Ovary (tissue), 9 donors: ENCODE results near the gene ITGAE. TPM values are rescaled to one million over a fixed set of nuclear protein-coding genes. Genes with fewer than 3 reads are reported as not detected.
"Not testable (repeated sequence)": the region's sequence is repeated elsewhere in the genome, so short reads cannot be mapped to it uniquely, and the experiment has no call there.

Experiments
- DNase-seq, 5 donors: peaks; one replicate each; pipeline ENCODE4 v3.0.0-alpha.2; 2019 to 2020
- H3K27ac ChIP-seq, 2 donors: fragments of 200-600 bp; one replicate each; pipeline versions ENCODE4 v1.5.1 to v1.8.0; 2019 to 2022
- H3K27me3 ChIP-seq: fragments of 200-600 bp; one replicate; pipeline ENCODE4 v1.8.0; 2022
- H3K36me3 ChIP-seq: fragments of 200-600 bp; sonication (generic); one replicate; pipeline ENCODE4 v1.5.1; 2019
- H3K4me1 ChIP-seq: one replicate; pipeline ENCODE4 v1.8.1; 2013; ENCODE audit warnings: mild to moderate bottlenecking, moderate library complexity; ENCODE audit not compliant: insufficient read depth
- H3K4me3 ChIP-seq: fragments of 200-600 bp; sonication (generic); one replicate; pipeline ENCODE4 v1.5.1; 2017
- H3K9me3 ChIP-seq, 2 donors: fragments of 200-600 bp in 1 of 2; sonication (generic) in 1 of 2; one replicate each; pipeline versions ENCODE4 v1.5.1 to v1.8.1; 2013 to 2019; ENCODE audit warnings: mild to moderate bottlenecking in 1 of 2, moderate library complexity in 1 of 2
- EP300 ChIP-seq: sonication (generic); formaldehyde crosslinking; IDR thresholded peaks from one replicate; pipeline ENCODE4 v1.6.1; 2017; ENCODE audit warnings: antibody characterized with exemption
- POLR2A ChIP-seq: fragments of 450-650 bp; IDR thresholded peaks from one replicate; pipeline ENCODE4 v1.6.1; 2017; ENCODE audit warnings: antibody characterized with exemption, mild to moderate bottlenecking, moderate library complexity
- WGBS, 3 donors: extraction: QIAGEN DNeasy Blood & Tissue Kit in 1 of 3; methylation state at CpG; one replicate each; pipeline versions ENCODE4 v1.1.5 to v1.1.7; 2013 to 2017; 5-methylcytosine and 5-hydroxymethylcytosine counted together
- intact Hi-C, 4 donors: fragments of 100-400 bp; cut with DNase I; formaldehyde crosslinking; loops; one replicate each; pipeline versions ENCODE4 v1.11.0 to v1.15.1; 2022 to 2023
- polyA plus RNA-seq, 2 donors: library from polyadenylated mRNA; stranded (reverse); fragments of 200-250 nt in 1 of 2; fragments of 350-450 nt in 1 of 2; fragmentation: Illumina TruSeq in 1 of 2; extraction: RNeasy Lipid Tissue Mini Kit (QIAGEN cat#74804) in 1 of 2; gene quantifications; one replicate each; pipeline ENCODE4 v1.2.3, GENCODE V29; 2013 to 2014
- total RNA-seq, 7 donors: library from RNA; depleted of rRNA in 2 of 7; stranded (reverse); fragments of >200 nt in 2 of 7; fragmentation: NEBNext Ultra II Directional in 3 of 7; extraction: Animal tissue kit (Norgen Biotek cat#: 25700) in 3 of 7; gene quantifications; one replicate each; pipeline versions ENCODE4 v1.1.0 to v1.2.4, GENCODE V29; 2016 to 2023
- TF ChIP-seq, protein P1 (sequence below), 3 donors: fragments of 450-650 bp in 2 of 3; fragments of 200-600 bp in 1 of 3; IDR thresholded peaks; one replicate each; pipeline versions ENCODE4 v1.5.1 to v1.8.0; 2016 to 2022; ENCODE audit warnings: antibody characterized with exemption in 3 of 3, mild to moderate bottlenecking in 1 of 3
- donor health status: DM: no; HTN: no; CAD: no; lungs with moderate emphysema.
- donor health status: DM: no; HTN: no; CAD: no.
- donor health status: Bipolar disorder and iron deficiency.
- donor health status: DM: yes; HTN: yes; CAD: no.
- donor health status: DM: no; HTN: no; CAD: no.
- donor health status: DM: yes; HTN: yes; CAD: no.

The ITGAE gene
- total and polyA plus RNA-seq, 9 donors = 13.3 to 27.0 (median 17.2) TPM

GRCh38 chr17:3738562-3739295 lies 62.3 kb downstream of the ITGAE start:
- TF ChIP-seq, protein P1, sequence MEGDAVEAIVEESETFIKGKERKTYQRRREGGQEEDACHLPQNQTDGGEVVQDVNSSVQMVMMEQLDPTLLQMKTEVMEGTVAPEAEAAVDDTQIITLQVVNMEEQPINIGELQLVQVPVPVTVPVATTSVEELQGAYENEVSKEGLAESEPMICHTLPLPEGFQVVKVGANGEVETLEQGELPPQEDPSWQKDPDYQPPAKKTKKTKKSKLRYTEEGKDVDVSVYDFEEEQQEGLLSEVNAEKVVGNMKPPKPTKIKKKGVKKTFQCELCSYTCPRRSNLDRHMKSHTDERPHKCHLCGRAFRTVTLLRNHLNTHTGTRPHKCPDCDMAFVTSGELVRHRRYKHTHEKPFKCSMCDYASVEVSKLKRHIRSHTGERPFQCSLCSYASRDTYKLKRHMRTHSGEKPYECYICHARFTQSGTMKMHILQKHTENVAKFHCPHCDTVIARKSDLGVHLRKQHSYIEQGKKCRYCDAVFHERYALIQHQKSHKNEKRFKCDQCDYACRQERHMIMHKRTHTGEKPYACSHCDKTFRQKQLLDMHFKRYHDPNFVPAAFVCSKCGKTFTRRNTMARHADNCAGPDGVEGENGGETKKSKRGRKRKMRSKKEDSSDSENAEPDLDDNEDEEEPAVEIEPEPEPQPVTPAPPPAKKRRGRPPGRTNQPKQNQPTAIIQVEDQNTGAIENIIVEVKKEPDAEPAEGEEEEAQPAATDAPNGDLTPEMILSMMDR (IDR thresholded peaks at IDR 0.05) = no peak
- TF ChIP-seq POLR2A = no peak
- TF ChIP-seq EP300 = no peak
- peaks cover 5% of the 10 kb centered on the region for H3K4me1 ChIP-seq
- H3K27ac ChIP-seq = no peak overlapping the region
- H3K4me3 ChIP-seq = no peak overlapping the region
- H3K27me3 ChIP-seq = no peaks in the 10 kb centered on the region
- H3K36me3 ChIP-seq = no peaks in the 10 kb centered on the region
- no peaks in the 10 kb centered on the region for H3K9me3 ChIP-seq
- WGBS, 3 donors = 58 to 66% (median 63%) methylated on average over 16 of the region's 16 CpGs
- intact Hi-C loops = loop anchor here (5.0 to 10.0 kb wide), 5 partner anchors 64 to 266 kb away; partner anchors contain the start of genes ITGAE (in 1 of the 4) and NCBP3 (in 1 of the 4)
- no peak for DNase-seq

GRCh38 chr17:3735515-3735914 lies 65.5 kb downstream of the ITGAE start:
- H3K4me3 ChIP-seq = no peak overlapping the region
- peaks cover 9% of the 10 kb centered on the region for H3K4me1 ChIP-seq
- no peaks in the 10 kb centered on the region for H3K9me3 ChIP-seq
- no peak overlapping the region for H3K27ac ChIP-seq
- intact Hi-C loops = loop anchor here (5.0 to 10.0 kb wide), 5 partner anchors 67 to 269 kb away; partner anchors contain the start of genes ITGAE (in 1 of the 4) and NCBP3 (in 1 of the 4)
- 62 to 67% (median 65%) methylated on average over 8 of the region's 8 CpGs for WGBS, 3 donors
- no peaks in the 10 kb centered on the region for H3K27me3 ChIP-seq
- no peak for DNase-seq
- H3K36me3 ChIP-seq = no peaks in the 10 kb centered on the region
- no peak for TF ChIP-seq POLR2A
- no peak for TF ChIP-seq EP300
- TF ChIP-seq, protein P1 (IDR thresholded peaks at IDR 0.05) = no peak

DNA sequence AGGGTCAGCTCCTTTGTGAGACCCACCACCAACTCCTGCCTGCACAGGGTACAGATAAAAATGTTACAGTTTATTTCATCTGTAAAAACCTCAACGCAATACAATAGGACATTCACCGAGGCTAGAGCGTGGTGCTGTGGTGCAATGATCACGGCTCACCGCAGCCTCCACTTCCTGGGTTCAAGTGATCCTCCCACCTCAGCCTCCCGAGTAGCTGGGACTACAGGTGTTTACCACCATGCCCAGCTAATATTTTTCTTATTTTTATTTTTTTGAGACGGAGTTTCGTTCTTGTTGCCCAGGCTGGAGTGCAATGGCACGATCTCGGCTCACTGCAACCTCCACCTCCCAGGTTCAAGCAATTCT lies 66.1 kb downstream of the ITGAE start:
- not testable (repeated sequence) for H3K4me3 ChIP-seq, H3K4me1 ChIP-seq, DNase-seq, H3K27ac ChIP-seq, H3K27me3 ChIP-seq, H3K36me3 ChIP-seq, H3K9me3 ChIP-seq
- WGBS, 3 donors = 83 to 89% (median 85%) methylated on average over 10 of the region's 10 CpGs
- intact Hi-C loops = loop anchor here (5.0 to 10.0 kb wide), 5 partner anchors 67 to 270 kb away; partner anchors contain the start of genes ITGAE (in 1 of the 4) and NCBP3 (in 1 of the 4)

GRCh38 chr17:3732210-3732621 lies 68.8 kb downstream of the ITGAE start:
- 8 to 18% (median 16%) methylated on average over 9 of the region's 9 CpGs for WGBS, 3 donors
- Histone ChIP-seq H3K27me3 (no peaks in the 10 kb centered on the region), H3K4me3 (no peak overlapping the region), H3K27ac (no peak overlapping the region), H3K4me1 (peaks cover 5% of the 10 kb centered on the region), H3K36me3 (no peaks in the 10 kb centered on the region), H3K9me3 (no peaks in the 10 kb centered on the region)
- intact Hi-C loops = loop anchor here in 3 of 4 donors (10.0 kb wide), 2 partner anchors 123 to 273 kb away; no protein-coding TSS in a partner anchor
- no peak for DNase-seq
- TF ChIP-seq, protein P1 (IDR thresholded peaks at IDR 0.05) = no peak

- no peak for TF ChIP-seq EP300
- no peak for TF ChIP-seq POLR2A
- TF ChIP-seq, protein P1 (IDR thresholded peaks at IDR 0.05) = no peak
- WGBS, 3 donors = 9 to 21% (median 16%) methylated on average over 9 of the region's 9 CpGs
- no peaks in the 10 kb centered on the region for H3K27me3 ChIP-seq
- no peak overlapping the region for H3K4me3 ChIP-seq
- H3K4me1 ChIP-seq = peaks cover 5% of the 10 kb centered on the region
- no peaks in the 10 kb centered on the region for H3K9me3 ChIP-seq
- intact Hi-C loops = loop anchor here in 3 of 4 donors (10.0 kb wide), 2 partner anchors 124 to 274 kb away; no protein-coding TSS in a partner anchor
- DNase-seq = no peak
- no peaks in the 10 kb centered on the region for H3K36me3 ChIP-seq
- H3K27ac ChIP-seq = no peak overlapping the region
Measured at GRCh38 chr17:3730881-3731429, 70.0 kb downstream of the ITGAE start.
